Endothelial cell of umbilical vein (primary cell): ENCODE data around the gene ELMO1. TPM values are rescaled to one million over a fixed set of nuclear protein-coding genes. Genes with fewer than 3 reads are reported as not detected.

Experiments
- BruUV-seq: library from RNA; stranded (reverse); fragments of 400-500 nt; replicated peaks from 2 replicates; lab custom pipeline; 2021; lab: Mats Ljungman, UMichigan
- CTCF ChIA-PET: fragments of 300-600, 350-600 bp; sonication (Branson Sonifier 250); formaldehyde crosslinking; loops from one replicate; lab custom pipeline; 2021; ENCODE audit warnings: antibody characterized with exemption, inconsistent platforms; lab: Charles Lee
- POLR2A ChIA-PET: fragments of 300-600, 350-600 bp; sonication (Branson Sonifier 250); formaldehyde crosslinking; loops from one replicate; lab custom pipeline; 2021; ENCODE audit warnings: antibody characterized with exemption, inconsistent platforms; lab: Charles Lee
- DNase-seq: peaks from one replicate; pipeline ENCODE4 v3.0.0-alpha.2; 2011; ENCODE audit warnings: low read depth, low spot score
- FAIRE-seq: peaks from 2 replicates; lab custom pipeline; 2011; peaks lifted over from hg19 to GRCh38; lab: Jason Lieb, UNC
- H2AFZ ChIP-seq: 2 replicates; pipeline ENCODE4 v1.6.0; 2012; ENCODE audit warnings: low read depth, low read length, control low read depth, inconsistent platforms
- H3K27ac ChIP-seq: 2 replicates; pipeline ENCODE4 v1.5.1; 2011; ENCODE audit warnings: low read depth, mild to moderate bottlenecking, control low read depth, low read length, moderate library complexity; ENCODE audit not compliant: insufficient read depth
- H3K27me3 ChIP-seq, 2 experiments: 2 replicates each; pipeline versions ENCODE4 v1.6.0 to v1.6.1; 2011; ENCODE audit warnings: low read length in 2 of 2, mixed read lengths in 1 of 2; ENCODE audit not compliant: control insufficient read depth in 2 of 2, insufficient read depth in 2 of 2
- H3K36me3 ChIP-seq, 2 experiments: 2 replicates in 1 of 2; 3 replicates in 1 of 2; pipeline ENCODE4 v1.5.1; 2011; ENCODE audit warnings: low read length in 2 of 2, mild to moderate bottlenecking in 1 of 2, moderate library complexity in 1 of 2; ENCODE audit not compliant: control insufficient read depth in 2 of 2, insufficient read depth in 2 of 2; ENCODE audit errors: extremely low read depth in 1 of 2
- H3K4me1 ChIP-seq: 3 replicates; pipeline ENCODE4 v1.5.1; 2011; ENCODE audit warnings: mild to moderate bottlenecking, low read length; ENCODE audit not compliant: control insufficient read depth, insufficient read depth; ENCODE audit errors: extremely low read depth
- H3K4me2 ChIP-seq: 2 replicates; pipeline ENCODE4 v1.6.1; 2011; ENCODE audit warnings: low read length, control low read depth, mixed read lengths; ENCODE audit not compliant: insufficient read depth
- H3K4me3 ChIP-seq, 3 experiments: fragments of 200-600 bp in 1 of 3; sonication (generic), shearing (Covaris generic) in 1 of 3; replicated peaks in 1 of 3; 2 replicates each; pipeline ENCODE4 v1.5.1; 2011 to 2016; ENCODE audit warnings: control low read depth in 3 of 3, low read length in 3 of 3, mild to moderate bottlenecking in 2 of 3, inconsistent platforms in 1 of 3, low read depth in 1 of 3, moderate library complexity in 1 of 3; ENCODE audit not compliant: insufficient read depth in 1 of 3
- H3K79me2 ChIP-seq: 2 replicates; pipeline ENCODE4 v1.6.0; 2012; ENCODE audit warnings: low read length, inconsistent platforms; ENCODE audit not compliant: control insufficient read depth, insufficient read depth
- H3K9ac ChIP-seq: replicated peaks from 2 replicates; pipeline ENCODE3; 2011; ENCODE audit warnings: low read length, control low read depth; ENCODE audit not compliant: insufficient read depth; ENCODE audit errors: extremely low read depth
- H3K9me1 ChIP-seq: replicated peaks from 3 replicates; pipeline ENCODE4 v1.6.0; 2011; ENCODE audit warnings: mild to moderate bottlenecking, low read length; ENCODE audit not compliant: control insufficient read depth, insufficient read depth; ENCODE audit errors: extremely low read depth
- H3K9me3 ChIP-seq: replicated peaks from 2 replicates; pipeline ENCODE4 v1.5.1; 2012; ENCODE audit warnings: low read length, inconsistent platforms; ENCODE audit not compliant: control insufficient read depth, insufficient read depth
- H4K20me1 ChIP-seq: replicated peaks from 2 replicates; pipeline ENCODE3; 2011; ENCODE audit warnings: mild to moderate bottlenecking, low read length; ENCODE audit not compliant: control insufficient read depth, insufficient read depth; ENCODE audit errors: extremely low read depth
- CTCF ChIP-seq, 2 donors: IDR thresholded peaks; 1 replicate in 1 of 2; 2 replicates in 1 of 2; pipeline ENCODE4 v1.5.1; 2011; ENCODE audit warnings: low read length in 2 of 2, mild to moderate bottlenecking in 2 of 2, moderate library complexity in 2 of 2, control low read depth in 1 of 2, inconsistent platforms in 1 of 2, low read depth in 1 of 2; ENCODE audit not compliant: insufficient read depth in 1 of 2; ENCODE audit errors: extremely low read depth in 1 of 2
- EZH2 ChIP-seq: IDR thresholded peaks from 2 replicates; pipeline ENCODE4 v1.6.1; 2012; ENCODE audit warnings: borderline replicate concordance, low read depth, mild to moderate bottlenecking, moderate library complexity, low read length, inconsistent platforms; ENCODE audit not compliant: severe bottlenecking
- FOS ChIP-seq: IDR thresholded peaks from 2 replicates; pipeline ENCODE4 v1.6.1; 2011; ENCODE audit warnings: mild to moderate bottlenecking, low read length, moderate library complexity, borderline replicate concordance; ENCODE audit not compliant: insufficient read depth
- GATA2 ChIP-seq: IDR thresholded peaks from 2 replicates; pipeline ENCODE4 v1.7.0; 2011; ENCODE audit warnings: low read depth, mild to moderate bottlenecking, moderate library complexity, mixed read lengths, low read length; ENCODE audit not compliant: insufficient read length, insufficient read depth
- JUN ChIP-seq: IDR thresholded peaks from 2 replicates; pipeline ENCODE4 v1.6.1; 2011; ENCODE audit warnings: borderline replicate concordance, low read depth; ENCODE audit not compliant: insufficient read length, insufficient read depth
- MAX ChIP-seq: IDR thresholded peaks from 2 replicates; pipeline ENCODE4 v1.6.1; 2011; ENCODE audit not compliant: insufficient read depth, insufficient read length
- MYC ChIP-seq: IDR thresholded peaks from one replicate; pipeline ENCODE4 v1.6.1; 2011; ENCODE audit warnings: mild to moderate bottlenecking, low read depth, low read length
- POLR2A ChIP-seq: IDR thresholded peaks from 2 replicates; pipeline ENCODE4 v1.6.1; 2012; ENCODE audit warnings: low read depth, mild to moderate bottlenecking, control low read depth, low read length
- POLR2AphosphoS5 ChIP-seq: IDR thresholded peaks from 2 replicates; pipeline ENCODE4 v1.6.1; 2012; ENCODE audit warnings: low read depth, mild to moderate bottlenecking, control low read depth, low read length, moderate library complexity; ENCODE audit not compliant: insufficient read depth
- dilution Hi-C: fragments of 300-500 bp; cut with MboI; formaldehyde crosslinking; loops from one replicate; pipeline ENCODE4 v1.15.0; 2019; ENCODE audit warnings: low sequenced_read_pairs; ENCODE audit not compliant: extremely low pct_ligation_motif_present
- intact Hi-C: fragments of 100-400 bp; cut with micrococcal nuclease; formaldehyde crosslinking; loops from one replicate; pipeline ENCODE4 v1.10.0; 2022
- polyA plus RNA-seq, 4 experiments: library from polyadenylated mRNA; depleted of rRNA in 3 of 4; stranded (reverse) in 3 of 4; unstranded in 1 of 4; fragments of >200 nt; gene quantifications; 2 replicates each; pipeline versions ENCODE4 v1.2.1 to v1.2.3, GENCODE V29; 2011 to 2012; ENCODE audit warnings: missing spikeins in 1 of 4
- total RNA-seq: library from RNA; stranded (reverse); gene quantifications from 2 replicates; pipeline ENCODE4 v1.2.3, GENCODE V29; 2021

ELMO1 gene
- total and polyA plus RNA-seq, 2 donors (not counting 3 experiments of a cell fraction or from before 2014, with no cell fraction given), result 17.0 to 30.6 TPM

DNA sequence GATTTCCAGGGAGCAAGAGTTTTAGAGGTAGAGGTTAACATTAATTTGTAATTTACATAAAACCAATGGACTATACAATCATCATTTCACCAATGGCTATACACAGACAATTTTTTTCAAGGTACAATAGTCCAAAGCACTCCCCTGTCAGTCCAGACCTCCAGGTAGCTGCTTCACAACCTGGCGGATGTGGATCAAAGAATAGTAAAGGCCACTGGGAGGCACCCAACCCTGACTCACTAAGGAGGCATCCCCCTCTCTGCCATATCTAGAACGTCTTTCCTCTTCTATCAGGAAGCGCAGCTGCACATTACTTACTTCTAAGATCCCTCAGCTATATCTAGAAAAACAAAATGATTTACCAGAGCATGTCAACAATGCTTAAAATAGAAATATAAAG is 506.6 kb downstream of the ELMO1 start:
- Histone ChIP-seq H3K4me1 (no peaks in the 10 kb centered on the region), H3K36me3 (no peaks in the 10 kb centered on the region), H3K9me1 (no peaks in the 10 kb centered on the region), H4K20me1 (no peaks in the 10 kb centered on the region), H2AFZ (no peak overlapping the region), H3K27ac (no peak overlapping the region), H3K4me3 (no peak overlapping the region), H3K27me3 (no peaks in the 10 kb centered on the region), H3K4me2 (no peak overlapping the region), H3K79me2 (no peaks in the 10 kb centered on the region), H3K9me3 (no peaks in the 10 kb centered on the region), H3K9ac (no peak overlapping the region)
- no peak for TF ChIP-seq MAX
- intact Hi-C loops (no loop called here), dilution Hi-C loops (no loop called here)
- no peak for FAIRE-seq
- no TSS peak for BruUV-seq
- no peak for DNase-seq
- CTCF ChIA-PET, result interaction anchor here (1.4 kb wide), 1 partner anchor 25 kb away, joined by 4 read pairs; no protein-coding TSS in a partner anchor
- POLR2A ChIA-PET, result no interaction called here

- FAIRE-seq, result no peak
- POLR2A ChIA-PET, result no interaction called here
- TF ChIP-seq MYC (no peak), FOS (no peak), JUN (no peak), POLR2A (no peak), POLR2AphosphoS5 (no peak), CTCF (IDR thresholded peaks at IDR 0.05; ENCODE audit: extremely low read depth in 1 of 2, insufficient read depth in 1 of 2, low read depth in 1 of 2, low read length in 2 of 2) (no peak), MAX (no peak), GATA2 (no peak), EZH2 (no peak)
These were observed 507.3 kb downstream of the ELMO1 start for GRCh38 chr7:36941359-36941758.

More at GRCh38 chr7:36941359-36941758, 507.3 kb downstream of the ELMO1 start:
- no peak overlapping the region for H3K4me2 ChIP-seq
- no peaks in the 10 kb centered on the region for H3K4me1 ChIP-seq
- no peaks in the 10 kb centered on the region for H3K27me3 ChIP-seq
- H3K36me3 ChIP-seq, result no peaks in the 10 kb centered on the region
- intact Hi-C loops (no loop called here), dilution Hi-C loops (no loop called here)
- no peaks in the 10 kb centered on the region for H3K9me3 ChIP-seq
- H3K9me1 ChIP-seq, result no peaks in the 10 kb centered on the region
- no peak for DNase-seq
- H3K4me3 ChIP-seq, result no peak overlapping the region
- CTCF ChIA-PET, result interaction anchor here (1.0 to 1.4 kb wide), 2 partner anchors 13 to 26 kb away, joined by 3 to 4 read pairs; no protein-coding TSS in a partner anchor
- no TSS peak for BruUV-seq
- no peaks in the 10 kb centered on the region for H3K79me2 ChIP-seq
- H3K27ac ChIP-seq, result no peak overlapping the region
- no peak overlapping the region for H3K9ac ChIP-seq
- no peak overlapping the region for H2AFZ ChIP-seq
- H4K20me1 ChIP-seq, result no peaks in the 10 kb centered on the region
